Left renal pelvis (tissue), 4 donors: ENCODE results near the gene FXYD5. TPM values are rescaled to one million over a fixed set of nuclear protein-coding genes. Genes with fewer than 3 reads are reported as not detected.

Experiments used
- DNase-seq, 4 donors: peaks; one replicate each; pipeline ENCODE4 v3.0.0-alpha.2; 2013; ENCODE audit warnings: low read depth in 4 of 4, low spot score in 3 of 4
- polyA plus RNA-seq, 4 donors: library from polyadenylated mRNA; unstranded; fragments of 120-200 nt; gene quantifications; one replicate each; pipeline ENCODE4 v1.2.1, GENCODE V29; 2013; ENCODE audit not compliant: insufficient read length in 4 of 4

FXYD5 gene, protein sequence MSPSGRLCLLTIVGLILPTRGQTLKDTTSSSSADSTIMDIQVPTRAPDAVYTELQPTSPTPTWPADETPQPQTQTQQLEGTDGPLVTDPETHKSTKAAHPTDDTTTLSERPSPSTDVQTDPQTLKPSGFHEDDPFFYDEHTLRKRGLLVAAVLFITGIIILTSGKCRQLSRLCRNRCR
- polyA plus RNA-seq, result 10 to 100 TPM; 13.2 to 33.5 (median 27.9) TPM

DNA sequence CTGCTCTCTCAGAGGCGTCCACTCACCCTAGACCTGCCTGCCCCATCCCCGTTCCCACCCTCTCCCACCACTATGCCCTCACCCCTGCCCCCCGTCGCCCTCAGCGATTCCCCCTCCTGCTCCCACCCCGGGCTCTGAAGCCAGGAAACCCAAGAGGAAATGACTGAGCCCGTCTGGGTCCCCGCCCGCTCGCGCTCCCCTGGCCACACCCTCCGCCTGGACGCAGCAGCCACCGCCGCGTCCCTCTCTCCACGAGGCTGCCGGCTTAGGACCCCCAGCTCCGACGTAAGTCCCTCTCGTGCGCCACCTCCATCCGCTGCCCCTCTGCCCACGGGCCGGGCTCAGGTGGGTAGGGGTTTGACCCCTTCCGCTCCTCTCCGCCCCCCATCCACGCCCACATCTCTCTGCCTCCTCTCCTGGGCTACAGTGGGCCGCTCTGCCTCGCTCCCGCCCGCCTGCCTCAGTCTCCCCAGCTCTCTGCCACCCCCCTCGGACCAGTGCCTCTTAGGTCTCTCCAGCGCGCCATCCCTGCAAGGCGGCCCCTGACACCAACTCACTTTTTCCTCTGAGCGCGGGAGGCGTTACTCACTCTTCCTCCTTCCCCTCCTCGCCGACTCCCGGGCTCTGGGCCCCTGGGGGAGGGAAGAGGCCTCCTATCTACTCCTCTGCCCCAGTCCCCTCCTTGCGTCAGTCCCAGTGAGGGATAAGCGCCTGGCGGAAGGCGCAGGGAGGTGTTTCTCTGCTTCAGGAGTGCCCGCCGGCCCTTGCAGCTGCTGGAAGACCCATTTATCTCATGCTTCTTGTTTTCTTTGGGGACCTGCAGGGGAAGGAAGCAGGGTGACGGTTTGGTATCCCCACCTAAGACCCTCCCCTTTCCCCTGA lies at the start of gene FXYD5:
Gene FXYD5 (plus strand): TSS at position 211 of the 882 bp plus-strand sequence. CDS start 816 bp downstream, outside the sequence.
- DNase-seq, result no peak

DNA sequence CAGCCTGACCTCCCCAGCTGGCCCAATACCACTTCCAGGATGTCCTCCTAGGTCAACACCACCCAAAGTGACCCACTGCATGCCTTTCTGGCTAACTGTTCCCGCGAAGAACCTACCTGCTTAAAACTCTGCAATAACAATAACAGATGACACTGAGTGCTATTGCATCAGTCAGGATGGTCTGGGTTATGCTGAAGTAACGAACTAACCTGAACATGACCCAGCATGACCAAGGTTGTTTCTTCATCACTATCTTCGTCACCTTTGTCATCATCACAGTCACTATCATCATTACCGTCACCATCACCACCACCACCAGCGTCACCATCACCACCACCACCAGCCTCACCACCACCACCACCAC lies 49.5 kb upstream of the FXYD5 start:
- no peak for DNase-seq

DNA sequence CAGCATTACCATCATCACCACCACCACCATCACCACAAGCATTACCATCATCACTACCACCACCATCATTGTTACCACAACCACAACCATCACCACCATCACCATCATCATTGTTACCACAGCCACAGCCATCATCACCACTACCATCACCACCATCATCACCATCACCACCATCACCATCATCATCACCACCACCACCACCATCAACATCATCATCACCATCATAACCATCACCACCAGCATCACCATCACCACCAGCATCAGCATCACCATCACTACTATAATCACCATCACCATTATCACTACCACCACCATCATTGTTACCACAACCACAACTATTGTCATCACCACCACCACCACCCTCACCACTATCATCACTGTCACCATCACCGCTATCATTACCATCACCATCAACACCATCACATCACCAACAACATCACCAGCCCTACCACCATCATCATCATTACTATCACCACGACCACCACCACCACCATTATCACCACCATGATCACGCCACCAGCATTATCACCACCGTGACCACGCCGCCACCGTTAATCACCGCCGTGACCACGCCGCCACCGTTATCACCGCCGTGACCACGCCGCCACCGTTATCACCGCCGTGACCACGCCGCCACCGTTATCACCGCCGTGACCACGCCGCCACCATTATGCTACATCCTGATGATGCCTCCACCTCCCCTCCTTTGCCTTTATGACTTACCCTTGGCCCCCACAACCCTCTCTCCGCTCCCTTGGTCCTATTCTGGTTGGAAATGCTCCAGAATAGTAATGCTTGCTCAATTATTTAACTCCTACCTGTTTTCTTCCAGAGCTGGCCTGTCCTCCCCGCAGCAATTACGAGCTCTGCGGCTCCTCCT lies 48.9 kb upstream of the FXYD5 start:
- DNase-seq, result no peak

DNA sequence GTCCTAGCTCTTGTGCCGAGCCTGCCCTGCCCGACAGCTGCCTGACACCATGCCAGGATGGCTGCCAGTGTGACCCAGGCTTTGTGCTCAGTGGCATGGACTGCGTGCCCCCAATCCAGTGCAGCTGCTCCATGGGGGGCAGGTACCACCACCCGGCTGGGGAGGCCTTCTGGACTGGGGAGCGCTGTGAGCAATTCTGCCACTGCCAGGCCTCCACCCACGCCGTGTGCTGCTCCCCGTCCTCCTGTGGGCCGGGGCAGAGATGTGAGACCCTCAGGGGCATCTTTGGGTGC lies 48.3 kb upstream of the FXYD5 start:
- no peak for DNase-seq

DNA sequence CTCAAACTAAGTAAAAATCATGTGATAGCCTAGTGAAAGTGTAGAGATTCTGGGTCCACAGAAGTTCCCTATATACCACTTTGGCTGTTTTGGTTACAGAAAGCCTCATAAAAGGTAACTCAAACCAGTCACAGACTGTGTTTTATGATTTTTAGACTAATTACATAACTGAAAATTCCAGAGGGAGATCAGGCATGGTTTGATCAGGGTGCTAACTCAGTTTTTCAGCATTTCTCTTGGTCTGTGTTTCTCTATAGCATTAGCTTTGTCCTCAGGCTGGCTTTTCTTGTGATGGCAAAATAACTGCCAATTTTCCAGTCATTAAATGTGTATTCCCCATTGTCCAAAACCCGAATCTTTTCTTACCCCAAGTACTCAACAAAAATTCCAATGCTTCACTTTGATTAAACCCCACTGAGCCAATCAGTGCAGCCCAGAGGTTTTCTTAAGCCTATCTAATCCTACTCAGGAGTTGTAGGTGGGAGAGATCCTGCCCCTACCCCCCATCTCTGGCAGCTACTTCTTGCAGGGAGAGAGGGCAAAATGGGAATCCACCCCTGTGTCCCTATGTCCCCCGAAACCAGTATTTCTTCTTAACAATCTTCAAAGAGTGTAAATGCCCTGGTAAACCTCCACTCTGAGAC lies 47.5 kb upstream of the FXYD5 start:
- DNase-seq, result no peak

DNA sequence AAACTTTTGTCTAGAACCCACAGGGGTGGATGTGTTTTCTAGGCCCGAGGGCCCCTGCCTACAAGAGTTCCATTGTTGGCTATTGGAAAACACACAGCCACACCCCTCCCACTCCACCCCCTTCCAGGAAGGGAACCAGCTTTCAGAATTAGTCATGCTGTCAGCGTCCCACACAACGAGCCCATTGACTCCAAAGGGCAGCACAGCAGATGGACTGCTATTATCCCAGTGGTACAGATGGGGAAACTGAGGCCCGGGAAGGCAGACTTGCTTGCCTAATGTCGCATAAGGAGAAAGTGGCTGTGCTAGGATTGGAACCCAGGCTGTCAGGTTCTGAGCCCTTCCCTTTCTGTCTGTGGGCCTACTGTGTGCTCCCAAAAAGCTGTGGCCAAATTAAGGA lies 47.0 kb upstream of the FXYD5 start:
- no peak for DNase-seq

DNA sequence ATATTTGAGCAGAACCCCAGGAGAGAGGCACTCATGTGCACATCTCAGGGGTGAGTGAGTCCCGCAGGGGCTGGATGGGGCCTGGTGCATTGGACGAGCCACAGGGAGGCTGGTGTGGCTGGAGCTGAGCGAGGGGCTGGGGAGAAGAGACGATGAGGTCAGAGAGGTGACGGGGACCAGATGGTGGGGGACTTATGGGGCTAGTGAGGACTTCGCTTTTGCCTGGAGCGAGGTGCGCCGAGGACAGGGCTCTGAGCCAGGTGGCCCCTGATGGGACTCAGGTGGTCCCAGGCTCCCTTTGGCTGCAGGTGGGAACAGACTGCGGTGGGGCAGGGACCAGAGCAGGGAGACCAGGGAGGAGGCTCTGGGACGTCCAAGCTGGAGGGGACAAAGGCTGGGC lies 45.8 kb upstream of the FXYD5 start:
- DNase-seq, result no peak

DNA sequence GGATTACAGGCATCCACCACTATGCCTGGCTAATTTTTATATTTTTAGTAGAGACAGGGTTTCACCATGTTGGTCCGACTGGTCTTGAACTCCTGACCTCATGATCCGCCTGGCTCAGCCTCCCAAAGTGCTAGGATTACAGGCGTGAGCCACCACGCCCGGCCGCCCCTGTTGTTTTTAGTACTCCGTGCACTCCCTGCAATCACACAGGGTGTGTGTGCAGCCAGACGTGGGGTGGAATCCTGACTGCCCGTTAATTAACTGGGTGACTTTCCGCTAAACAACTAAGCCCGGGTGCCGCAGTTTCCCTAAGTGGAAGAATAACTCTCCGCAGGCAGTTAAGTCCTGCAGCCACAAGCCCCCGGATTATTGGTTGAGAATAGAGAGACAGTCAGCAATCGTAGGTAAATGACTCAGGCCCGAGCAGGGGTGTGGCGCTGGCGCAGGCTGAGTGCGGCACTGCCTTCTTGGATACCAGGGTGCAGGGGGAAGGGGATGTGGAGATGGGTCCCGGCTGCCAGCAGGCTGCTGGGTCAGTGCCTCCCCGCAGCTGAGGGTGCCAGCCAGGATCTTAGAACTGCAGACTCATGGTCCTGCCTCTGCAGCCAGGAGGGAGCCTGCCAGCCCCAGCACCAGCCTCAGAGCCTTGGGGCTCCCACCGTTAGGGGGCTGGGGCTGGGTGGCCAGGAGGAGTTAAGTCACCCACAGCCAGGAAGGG lies 45.0 kb upstream of the FXYD5 start:
- DNase-seq, result no peak

DNA sequence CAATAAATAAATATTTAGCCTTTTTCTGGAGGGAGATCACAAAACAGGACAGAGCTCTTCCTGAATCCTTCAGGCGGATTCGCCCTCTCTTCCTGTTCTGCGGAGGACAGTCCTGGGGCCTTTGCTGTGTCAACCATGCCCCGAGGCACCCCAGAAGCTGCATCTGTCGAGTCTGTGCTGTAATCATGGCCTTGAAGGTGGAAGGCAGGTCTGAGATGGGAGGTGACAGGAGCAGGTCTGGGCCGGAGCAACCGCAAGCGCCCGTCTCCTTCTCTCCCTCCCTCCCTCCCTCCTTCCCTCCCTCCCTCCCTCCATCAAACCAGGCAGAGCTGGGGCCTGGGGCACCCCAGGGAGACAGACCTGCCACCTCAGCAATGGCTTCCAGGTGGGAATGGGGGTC lies 43.6 kb upstream of the FXYD5 start:
- DNase-seq, result no peak

DNA sequence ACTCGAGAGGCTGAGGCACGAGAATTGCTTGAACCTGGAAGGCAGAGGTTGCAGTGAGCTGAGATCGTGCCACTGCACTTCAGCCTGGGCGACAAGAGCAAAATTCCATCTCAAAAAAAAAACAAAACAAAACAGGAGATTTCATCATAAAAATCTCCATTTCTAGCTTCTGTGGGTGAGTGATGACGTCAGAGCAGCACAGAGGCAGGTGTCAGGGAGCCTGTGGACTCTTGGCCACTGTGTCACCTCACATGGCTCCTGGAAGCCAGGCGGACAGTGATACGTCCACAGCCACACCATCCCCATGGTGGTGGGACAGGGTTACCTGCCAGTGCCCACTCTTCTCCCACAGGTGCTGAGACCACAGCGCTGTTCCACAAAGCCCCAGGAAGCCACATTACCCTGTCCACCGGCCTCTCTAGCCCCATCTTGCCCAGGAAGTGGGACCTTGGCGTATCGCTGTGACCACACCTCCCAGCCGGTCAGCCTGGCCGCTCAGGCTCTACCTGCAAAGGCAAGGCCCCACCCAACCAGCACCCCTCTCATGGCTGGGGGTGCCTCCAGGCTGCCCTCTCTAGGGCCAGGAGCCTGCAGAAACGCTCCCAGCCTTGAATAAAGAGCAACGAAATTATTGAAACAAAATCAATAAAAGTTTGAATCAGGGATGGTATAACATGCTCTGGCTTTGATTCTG lies 41.4 kb upstream of the FXYD5 start:
- DNase-seq, result no peak

DNA sequence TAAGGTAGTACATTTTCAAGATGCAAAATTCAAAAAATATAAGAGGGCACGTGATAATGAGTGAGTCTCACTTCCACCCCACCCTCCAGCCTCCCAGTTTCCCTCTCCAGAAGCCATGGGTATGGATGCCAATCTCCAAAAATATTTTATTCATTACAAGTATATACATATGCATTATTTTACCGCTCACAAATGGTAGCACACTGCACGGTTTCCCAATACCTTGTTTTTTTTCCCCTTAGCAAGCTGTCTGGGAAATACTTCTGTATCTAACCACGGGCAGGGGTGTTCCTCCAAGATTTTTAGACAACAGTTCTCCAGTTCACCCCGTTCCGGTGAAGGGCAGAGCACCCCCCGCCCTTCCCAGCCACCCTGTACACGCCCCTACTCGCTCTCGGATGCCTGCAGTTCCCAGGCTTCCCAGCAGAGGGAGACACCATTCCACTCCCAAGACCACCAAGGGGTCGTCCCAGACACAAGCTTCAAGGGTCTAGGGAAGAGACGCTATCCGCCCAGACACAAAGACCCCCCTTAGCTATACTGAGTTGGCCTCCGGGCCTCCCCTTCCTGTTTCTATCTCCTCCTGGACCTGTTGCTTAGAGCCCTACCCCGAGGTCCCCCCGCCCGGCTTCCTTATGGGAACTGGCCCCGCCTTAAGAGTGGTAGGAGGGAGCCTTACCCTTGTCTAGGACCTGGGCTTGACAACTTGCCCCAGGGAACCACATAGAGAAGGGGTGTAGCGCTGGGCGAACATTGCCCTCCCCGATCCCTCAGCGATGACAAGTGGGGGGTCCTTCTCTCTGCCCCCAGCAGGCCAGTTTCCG lies 40.0 kb upstream of the FXYD5 start:
- DNase-seq, result peak; percentile 53 to 68 (median 65)

DNA sequence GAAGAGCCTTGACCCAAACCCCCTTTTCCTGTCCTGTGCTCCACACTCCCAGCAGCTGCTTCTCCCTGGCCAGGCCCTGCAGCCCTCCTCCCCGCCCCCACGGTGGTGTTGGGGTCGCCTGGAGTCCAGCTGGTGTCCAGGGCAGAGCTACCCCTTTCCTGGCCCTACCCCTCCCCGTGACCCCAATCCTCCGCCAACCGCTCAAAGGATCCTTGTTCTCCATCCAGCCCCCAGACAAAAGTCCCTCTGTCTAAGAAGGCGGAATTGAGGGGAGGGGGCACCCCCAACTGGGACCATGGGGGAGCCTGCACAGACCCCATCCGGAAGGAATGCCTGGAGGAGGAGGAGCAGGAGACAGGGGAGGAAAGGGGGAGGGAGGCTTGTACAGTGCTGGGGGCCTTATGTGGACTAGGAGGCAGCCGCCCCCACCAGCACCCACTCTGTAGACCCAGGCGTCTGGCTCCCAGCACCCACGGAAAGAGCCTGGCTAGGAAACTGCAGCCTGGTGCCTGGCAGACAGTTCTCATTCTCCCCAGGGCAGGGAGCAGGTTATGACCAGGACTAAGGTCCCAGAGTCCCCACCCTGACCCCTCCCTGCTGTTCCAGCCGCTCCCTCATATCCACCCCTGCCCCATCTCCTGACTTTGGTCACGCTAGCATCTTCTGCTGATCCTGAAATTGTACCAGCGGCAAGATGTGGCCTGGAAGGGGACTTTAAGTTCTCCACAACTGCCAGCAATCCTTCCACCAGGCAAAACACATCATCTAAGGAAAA lies 39.2 kb upstream of the FXYD5 start, which contains the start of gene FXYD3:
Gene FXYD3 (plus strand): TSS at position 647 of the 775 bp plus-strand sequence. CDS start 3,554 bp downstream, outside the sequence.
- no peak for DNase-seq

DNA sequence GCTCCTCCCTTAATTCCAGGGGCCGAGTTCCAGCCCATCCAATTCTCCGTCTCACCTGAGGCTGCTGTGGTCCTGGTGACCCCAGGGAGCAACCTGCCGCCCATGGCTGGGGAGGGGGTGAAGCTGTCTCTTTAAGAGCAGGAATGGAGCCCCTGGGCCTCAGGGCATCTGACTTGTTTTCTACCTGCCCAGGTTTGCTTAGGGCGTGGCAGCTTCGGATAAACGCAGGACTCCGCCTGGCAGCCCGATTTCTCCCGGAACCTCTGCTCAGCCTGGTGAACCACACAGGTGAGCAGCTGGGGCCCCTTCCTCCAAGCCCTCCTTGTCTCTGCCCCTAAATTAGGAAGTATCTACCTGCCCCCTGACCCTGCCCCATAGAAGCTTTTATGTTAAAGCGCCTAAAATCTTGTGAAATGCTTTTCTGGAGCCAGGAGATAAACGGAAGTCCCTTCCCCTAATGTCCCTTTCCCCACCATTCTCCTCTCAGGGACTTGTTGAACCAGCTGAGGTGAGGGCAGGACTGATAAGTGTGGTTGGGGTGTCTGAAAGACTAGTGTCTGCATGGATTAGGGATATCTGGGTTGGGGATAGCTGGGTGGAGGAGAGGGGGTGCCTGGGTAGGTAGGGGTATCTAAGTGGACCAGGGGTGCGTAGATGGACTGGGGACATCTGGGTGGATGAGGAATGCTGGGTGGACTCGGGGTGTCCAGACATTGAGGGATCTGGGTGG lies 38.3 kb upstream of the FXYD5 start:
- no peak for DNase-seq

DNA sequence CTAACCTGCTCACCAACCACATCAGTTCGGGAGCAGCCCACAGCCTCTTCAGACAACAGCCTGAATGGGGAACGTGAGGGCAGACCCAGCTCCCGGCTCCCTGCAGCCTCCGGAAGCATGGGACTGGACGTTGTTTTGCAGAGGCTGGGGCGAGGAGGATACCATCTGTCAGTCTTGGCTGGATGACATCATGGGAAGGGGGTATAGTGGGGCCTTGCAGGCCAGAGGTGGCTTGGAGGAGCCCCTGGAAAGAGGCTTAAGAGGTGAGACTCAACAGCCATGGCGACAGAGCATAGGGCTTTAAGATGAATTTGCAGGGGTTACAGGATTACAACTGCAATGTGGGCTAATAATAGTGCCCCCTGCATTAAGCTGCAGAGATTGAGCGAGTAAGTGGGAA lies 37.4 kb upstream of the FXYD5 start:
- no peak for DNase-seq

DNA sequence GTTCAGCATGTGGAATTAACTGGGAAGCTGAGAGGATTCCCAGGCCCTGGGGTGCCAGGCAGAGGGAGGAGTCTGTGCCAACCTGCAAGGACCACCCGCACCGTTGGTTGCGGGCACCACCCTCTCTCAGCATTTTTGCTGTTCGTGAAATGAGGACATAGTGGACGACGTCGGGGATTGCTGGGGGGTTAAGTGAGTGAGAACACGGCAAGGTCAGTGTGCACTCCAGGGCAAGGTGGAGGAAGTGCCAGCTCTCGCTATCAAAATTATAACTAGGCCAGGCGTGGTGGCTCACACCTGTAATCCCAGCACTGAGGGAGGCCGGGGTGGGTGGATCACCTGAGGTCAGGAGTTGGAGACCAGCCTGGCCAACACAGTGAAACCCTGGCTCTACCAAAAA lies 36.7 kb upstream of the FXYD5 start:
- no peak for DNase-seq

DNA sequence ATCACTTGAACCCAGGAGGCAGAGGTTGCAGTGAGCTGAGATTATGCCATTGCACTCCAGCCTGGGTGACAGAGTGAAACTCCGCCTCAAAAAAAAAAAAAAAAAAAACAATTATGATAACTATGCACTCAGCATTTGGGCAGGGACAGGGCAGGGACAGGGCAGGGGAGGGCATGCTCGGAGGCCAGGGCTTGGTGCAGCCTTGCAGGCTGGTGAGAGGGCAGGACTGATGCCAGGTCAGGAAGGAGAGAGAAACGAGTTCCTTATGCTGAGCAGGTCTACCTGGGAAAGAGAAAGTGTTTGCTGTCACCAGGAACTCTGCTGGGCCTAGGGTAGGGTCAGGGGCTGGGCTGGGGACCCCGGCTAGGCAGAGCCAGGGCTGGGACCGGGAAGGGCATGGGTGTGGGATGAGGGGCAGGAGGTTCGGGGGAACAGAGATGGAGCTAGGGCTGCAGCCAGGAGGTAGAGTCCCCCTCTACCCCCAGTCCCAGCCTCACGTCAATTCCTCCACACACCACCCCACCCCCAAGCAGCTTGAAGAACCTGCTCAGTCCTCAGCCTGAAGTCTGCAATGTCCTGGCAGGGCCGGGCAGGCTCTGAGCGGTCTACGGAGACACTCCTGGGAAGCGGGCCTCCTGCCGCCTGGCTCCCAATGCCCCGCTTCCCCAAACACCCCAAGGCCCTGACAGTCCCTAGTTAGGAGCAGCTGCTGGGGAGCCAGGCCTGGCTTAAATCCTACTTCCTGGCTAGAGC lies 36.1 kb upstream of the FXYD5 start:
- DNase-seq, result no peak

DNA sequence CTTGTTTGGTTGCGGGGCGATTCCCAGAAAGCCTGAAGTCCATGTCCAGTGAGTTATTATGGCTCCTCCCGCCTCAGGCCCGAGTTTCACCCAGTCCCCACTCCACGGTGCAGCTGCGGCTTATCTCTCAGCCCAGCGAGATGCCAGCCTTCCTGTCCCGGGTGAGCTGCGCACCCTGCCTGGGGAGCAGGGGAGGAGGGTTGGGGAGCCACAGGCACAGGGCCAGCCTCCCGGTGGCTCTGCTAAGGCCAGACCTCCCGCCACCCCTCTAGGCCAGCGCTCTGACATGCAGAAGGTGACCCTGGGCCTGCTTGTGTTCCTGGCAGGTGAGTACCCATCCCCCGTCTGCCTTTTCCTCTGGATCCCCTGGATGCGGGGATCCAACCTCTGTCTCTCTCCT lies 35.4 kb upstream of the FXYD5 start:
- no peak for DNase-seq
